Ishikawa (cell line): ENCODE measurements around the gene FAM193B.

Source experiments
- EP300 ChIP-seq: IDR thresholded peaks from 2 replicates; pipeline ENCODE4 v1.6.1; 2012; ENCODE audit warnings: borderline replicate concordance
- TCF12 ChIP-seq: IDR thresholded peaks from 2 replicates; pipeline ENCODE4 v1.6.1; 2012; ENCODE audit warnings: low read depth

DNA sequence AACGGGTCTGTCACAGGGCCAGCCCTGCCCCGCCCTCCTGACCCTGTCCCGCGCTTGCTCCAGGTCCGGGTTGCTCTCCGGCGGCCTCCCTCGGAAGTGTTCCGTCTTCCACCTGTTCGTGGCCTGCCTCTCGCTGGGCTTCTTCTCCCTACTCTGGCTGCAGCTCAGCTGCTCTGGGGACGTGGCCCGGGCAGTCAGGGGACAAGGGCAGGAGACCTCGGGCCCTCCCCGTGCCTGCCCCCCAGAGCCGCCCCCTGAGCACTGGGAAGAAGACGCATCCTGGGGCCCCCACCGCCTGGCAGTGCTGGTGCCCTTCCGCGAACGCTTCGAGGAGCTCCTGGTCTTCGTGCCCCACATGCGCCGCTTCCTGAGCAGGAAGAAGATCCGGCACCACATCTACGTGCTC is 49.8 kb upstream of the FAM193B start:
- TF ChIP-seq TCF12, result no peak
- no peak for TF ChIP-seq EP300
